Ramos (cell line): ENCODE data around the gene ABCF3.
"Not testable (repeated sequence)": the region's sequence is repeated elsewhere in the genome, so short reads cannot be mapped to it uniquely, and the experiment has no call there.

ENCODE experiments used
- in situ Hi-C: fragments of 300-500 bp; cut with MboI; formaldehyde crosslinking; loops from one replicate; pipeline ENCODE4 v1.14.3; 2022; ENCODE audit warnings: low sequenced_read_pairs; ENCODE audit not compliant: unreplicated experiment

The ABCF3 gene, protein sequence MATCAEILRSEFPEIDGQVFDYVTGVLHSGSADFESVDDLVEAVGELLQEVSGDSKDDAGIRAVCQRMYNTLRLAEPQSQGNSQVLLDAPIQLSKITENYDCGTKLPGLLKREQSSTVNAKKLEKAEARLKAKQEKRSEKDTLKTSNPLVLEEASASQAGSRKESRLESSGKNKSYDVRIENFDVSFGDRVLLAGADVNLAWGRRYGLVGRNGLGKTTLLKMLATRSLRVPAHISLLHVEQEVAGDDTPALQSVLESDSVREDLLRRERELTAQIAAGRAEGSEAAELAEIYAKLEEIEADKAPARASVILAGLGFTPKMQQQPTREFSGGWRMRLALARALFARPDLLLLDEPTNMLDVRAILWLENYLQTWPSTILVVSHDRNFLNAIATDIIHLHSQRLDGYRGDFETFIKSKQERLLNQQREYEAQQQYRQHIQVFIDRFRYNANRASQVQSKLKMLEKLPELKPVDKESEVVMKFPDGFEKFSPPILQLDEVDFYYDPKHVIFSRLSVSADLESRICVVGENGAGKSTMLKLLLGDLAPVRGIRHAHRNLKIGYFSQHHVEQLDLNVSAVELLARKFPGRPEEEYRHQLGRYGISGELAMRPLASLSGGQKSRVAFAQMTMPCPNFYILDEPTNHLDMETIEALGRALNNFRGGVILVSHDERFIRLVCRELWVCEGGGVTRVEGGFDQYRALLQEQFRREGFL

DNA sequence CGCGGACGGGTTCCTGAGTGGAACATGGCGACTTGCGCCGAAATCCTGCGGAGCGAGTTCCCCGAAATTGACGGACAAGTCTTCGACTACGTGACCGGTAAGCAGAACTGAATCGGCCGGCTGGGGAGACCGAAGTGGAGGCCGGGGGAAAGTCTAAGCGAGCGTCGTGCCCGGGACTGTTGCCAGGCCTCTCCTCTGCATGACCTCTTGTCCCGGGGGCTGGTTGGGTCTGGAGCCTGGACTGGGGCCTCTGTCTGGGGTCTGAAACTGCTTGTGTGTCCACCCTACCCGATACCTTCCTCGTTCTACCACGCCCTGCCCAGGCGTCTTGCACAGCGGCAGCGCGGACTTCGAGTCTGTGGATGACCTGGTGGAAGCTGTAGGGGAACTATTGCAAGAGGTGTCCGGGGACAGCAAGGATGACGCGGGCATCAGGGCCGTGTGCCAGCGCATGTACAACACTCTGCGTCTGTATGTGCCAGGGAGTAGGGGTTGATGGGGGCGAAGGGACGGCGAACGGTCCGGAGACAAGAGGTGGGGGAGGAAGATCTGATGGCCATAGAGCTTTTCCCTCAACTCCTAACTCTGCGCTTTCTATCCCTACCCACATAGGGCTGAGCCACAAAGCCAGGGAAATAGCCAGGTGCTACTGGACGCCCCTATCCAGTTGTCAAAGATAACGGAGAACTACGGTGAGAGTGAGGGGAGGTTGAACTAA, at the start of gene ABCF3:
ABCF3 (plus strand) TSS at position 16 of the 718 bp plus-strand sequence; CDS start at position 25, 9 bp downstream.
- in situ Hi-C loops: no loop called here

DNA sequence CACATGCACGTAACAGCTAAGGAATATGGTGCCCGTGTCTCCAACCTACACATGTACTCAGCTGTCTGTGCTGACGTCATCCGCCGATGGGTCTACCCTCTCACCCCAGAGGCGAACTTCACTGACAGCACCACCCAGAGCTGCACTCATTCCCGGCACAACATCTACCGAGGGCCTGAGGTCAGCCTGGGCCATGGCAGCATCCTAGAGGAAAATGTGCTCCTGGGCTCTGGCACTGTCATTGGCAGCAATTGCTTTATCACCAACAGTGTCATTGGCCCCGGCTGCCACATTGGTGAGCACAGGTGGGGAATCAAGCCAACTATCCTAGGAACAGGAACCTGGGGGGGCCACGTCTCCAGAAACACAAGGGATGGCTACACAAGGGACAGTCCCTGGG, 45.6 kb upstream of the ABCF3 start:
- in situ Hi-C loops: no loop called here

DNA sequence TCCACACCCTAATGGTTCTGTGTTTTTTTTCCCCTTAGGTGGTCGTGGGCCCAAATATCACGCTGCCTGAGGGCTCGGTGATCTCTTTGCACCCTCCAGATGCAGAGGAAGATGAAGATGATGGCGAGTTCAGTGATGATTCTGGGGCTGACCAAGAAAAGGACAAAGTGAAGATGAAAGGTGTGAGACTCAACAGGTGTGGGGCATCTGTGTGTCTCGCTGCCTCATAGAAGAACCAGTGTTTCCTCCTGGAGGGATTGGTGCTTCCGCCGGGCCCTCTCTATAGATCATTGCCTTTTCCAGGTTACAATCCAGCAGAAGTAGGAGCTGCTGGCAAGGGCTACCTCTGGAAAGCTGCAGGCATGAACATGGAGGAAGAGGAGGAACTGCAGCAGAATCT, 43.8 kb upstream of the ABCF3 start:
- in situ Hi-C loops: no loop called here

DNA sequence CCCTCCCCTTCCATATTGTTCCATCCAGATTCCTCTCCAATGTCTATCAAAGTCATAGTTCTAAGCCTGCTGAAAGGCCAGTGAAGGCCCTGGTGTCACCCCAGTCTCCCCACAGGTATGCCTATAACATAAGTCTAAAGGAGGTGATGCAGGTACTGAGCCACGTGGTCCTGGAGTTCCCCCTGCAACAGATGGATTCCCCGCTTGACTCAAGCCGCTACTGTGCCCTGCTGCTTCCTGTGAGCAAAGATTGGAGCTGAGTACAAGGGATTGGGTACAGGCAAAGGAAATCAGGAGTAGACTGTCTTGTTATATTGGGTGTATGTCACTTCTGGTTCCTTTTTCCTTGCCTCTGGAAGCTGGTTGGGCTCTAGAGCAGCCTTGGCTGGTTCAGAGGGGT, 42.7 kb upstream of the ABCF3 start:
- in situ Hi-C loops: no loop called here

DNA sequence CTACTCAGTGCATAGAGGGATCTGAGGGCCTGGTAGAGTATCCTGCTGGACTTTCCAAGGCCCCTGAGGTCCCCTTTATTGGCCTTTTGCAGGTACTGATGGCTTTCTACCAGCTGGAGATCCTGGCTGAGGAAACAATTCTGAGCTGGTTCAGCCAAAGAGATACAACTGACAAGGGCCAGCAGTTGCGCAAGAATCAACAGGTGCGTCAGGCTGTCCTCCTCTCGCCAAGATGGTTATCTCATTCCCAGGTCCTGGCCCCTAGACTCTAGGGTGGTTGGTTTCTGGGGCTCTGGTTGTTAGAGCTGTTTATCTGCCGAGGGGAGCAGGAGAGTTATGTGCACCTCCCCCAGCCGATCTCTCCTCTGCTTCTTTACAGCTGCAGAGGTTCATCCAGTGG, 41.5 kb upstream of the ABCF3 start:
- in situ Hi-C loops: no loop called here

DNA sequence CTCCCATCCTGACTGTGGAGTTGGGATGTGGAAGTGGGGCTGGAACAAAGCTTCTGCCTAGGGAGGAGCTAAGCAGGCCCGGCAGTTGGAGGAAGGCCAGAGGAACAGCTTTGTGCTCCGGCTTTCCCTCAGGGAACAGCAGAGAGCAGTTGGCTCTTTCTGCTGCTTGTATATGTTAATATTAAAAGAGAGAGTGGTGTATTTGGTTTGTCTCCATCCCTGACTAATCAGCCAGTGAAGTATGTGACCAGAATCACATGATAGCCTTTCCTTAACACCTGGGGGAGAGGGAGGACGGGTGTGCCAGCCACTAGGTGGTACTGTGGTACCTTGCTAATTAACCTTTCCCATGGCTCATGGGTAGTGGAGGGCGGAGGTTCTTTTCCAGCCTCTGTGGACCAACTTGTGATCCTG, 40.9 kb upstream of the ABCF3 start:
- in situ Hi-C loops: no loop called here

DNA sequence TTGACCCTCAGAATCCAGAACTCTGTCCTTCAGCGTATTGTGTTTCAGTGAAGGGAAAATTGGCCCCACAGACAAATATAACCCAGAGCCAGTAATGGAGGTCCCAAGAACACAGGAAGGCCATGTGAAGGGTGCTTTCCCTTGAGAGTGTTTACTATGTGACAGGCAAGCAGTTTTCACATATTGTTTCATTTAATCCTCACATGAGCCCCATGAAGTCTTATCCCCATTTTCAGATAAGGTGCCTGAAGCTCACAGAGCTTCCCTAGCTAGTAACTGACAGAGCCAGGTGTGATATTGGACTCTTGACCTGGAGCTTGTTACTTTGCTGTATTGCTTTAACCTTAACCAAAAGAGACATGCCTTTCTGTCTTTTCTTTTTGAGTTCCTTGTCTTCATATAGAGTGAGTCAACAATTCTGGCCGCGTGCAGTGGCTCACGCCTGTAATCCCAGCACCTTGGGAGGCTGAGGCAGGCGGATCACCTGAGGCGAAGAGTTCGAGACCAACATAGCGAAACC, 40.2 kb upstream of the ABCF3 start:
- in situ Hi-C loops: no loop called here

DNA sequence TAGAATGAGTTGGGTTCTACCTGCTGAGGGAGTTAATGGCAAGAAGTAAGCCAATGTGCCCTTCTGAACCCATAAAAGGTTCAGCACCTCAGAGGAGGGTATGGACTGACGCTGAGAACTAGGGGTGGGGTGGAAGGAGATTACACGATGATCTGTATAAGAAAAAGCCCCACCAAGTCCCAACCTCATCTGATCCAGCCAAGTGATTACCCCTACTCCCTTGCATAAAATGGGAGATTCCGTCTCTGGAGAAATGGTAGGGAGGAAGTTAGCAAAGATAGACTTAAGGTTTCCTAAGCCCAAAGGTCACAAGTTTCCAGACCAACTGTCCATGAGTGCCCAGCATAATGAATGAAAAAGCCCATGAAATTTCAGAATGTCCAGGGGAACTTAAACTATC, 37.9 kb upstream of the ABCF3 start:
- in situ Hi-C loops: no loop called here

DNA sequence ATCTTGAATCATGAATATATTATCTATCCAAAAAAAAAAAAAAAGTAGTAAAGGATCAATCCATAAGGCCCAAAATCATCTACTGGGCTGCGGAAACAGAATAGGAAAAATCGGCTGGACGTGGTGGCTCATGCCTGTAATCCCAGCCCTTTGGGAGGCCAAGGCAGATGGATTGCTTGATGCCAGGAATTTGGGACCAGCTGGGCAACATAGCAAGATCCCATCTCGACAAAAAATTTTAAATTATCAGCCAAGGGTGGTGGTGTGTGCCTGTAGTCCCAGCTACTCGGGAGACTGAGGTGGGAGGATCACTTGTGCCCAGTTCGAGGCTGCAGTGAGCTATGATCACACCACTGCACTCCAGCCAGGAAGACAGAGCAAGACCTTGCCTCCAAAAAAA, 36.9 kb upstream of the ABCF3 start:
- in situ Hi-C loops: no loop called here

DNA sequence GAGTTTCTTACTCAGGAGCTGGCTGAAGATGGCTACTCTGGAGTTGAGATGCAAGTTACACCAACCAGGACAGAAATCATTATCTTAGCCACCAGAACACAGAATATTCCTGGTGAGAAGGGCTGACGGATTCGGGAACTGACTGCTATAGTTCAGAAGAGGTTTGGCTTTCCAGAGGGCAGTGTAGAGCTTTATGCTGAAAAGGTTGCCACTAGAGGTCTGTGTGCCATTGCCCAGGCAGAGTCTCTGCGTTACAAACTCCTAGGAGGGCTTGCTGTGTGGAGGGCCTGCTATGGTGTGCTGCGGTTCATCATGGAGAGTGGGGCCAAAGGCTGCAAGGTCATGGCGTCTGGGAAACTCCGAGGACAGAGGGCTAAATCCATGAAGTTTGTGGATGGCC, 36.2 kb upstream of the ABCF3 start:
- in situ Hi-C loops: not testable (repeated sequence)

DNA sequence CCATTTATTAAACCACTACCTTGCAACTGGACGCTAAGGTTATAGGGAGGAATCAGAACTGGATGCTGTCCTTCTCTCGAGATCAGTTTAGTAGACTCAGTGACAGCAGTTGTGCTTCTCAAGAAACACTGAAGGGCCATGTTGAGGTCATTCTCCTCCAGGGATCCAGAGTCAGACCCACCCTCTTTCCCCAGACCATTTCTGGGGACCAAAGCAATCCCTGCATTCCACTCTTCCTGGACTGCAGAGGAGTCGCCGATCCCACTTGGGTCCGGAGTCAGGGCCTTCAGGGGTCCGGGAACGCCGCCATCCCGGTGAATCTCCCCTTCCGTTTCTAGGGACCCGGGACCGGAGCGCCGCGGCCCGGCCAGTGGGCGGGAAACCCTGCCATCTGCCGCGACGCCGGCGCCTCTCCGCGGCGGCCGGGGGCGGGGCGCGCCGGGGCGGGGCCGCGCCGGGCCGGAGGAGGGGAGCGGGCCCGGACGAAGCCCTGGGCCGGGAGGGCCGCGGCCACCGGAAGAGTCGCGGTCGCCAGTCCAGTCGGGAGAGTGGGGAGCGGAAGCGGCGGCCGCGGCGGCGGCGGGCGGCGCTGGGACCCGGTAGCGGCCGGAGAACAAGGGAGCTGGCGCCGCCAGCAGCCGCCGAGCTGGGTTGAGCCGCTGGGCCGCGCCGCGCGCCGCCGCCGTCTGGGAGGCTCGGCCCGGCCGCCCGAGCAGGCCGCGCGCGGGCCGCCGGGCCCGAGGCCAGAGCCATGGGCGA, 30.9 kb upstream of the ABCF3 start, which contains the start of gene DVL3:
DVL3 (plus strand) TSS at position 493 of the 759 bp plus-strand sequence; CDS start at position 752, 259 bp downstream.
- in situ Hi-C loops: no loop called here

DNA sequence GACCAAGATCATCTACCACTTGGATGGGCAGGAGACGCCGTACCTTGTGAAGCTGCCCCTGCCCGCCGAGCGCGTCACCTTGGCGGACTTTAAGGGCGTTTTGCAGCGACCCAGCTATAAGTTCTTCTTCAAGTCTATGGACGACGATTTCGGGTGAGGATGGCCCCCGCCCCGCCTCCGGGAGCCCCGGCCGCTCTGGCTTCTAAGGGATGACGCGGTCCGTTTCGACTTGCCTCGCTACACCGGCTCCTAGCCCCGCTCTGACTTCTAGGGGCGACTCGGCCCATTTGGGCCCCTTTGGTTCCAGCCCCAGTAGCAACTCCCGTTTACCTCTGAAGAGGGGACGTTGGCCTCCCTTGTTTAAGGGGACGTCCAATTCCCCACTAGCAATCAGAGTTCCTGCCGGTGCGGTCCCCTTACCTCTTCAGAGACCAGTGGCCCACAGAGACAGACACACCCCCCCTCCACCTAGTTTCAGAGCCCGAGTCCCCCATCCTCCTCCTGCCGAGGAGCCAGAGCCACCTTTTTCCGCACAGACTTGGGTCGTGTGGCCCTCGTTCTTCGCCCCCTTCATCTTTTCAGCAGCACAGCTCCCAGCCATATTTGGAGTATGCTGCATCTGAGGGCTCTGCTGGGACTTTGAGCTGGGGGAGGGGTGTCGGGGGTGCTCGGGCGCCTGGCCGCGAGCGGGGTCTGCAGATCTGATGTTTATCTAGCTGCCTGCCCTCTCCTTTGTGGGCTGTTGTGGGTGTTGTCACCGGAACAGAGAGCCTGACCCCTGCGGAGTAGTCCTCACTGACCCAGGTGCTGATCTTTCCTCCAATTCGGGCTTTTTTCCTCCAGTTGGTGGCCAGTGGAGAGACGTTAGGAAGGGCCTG, 30.1 kb upstream of the ABCF3 start:
- in situ Hi-C loops: no loop called here

DNA sequence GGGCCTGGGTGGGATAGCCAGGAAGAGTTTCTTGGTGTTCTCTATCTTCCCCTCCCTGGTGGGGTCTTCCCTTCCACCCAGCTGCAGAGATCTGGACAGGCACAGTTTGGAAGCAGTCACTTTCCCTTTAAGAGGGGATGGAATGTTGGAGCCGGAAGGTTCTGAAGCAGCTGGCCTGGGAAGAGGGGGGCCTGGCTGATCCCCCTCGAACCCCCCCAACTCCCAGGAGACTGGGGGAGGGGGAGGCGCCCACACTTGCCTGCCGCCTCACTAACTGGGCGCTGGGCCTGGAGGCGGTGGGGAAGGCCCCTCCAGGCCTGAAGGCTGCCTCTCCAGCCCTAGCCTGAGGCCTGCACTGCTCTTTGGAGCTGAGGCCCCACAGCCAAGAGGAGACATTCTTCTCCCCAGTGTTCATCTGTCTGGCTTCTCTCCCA, 29.5 kb upstream of the ABCF3 start:
- in situ Hi-C loops: no loop called here

DNA sequence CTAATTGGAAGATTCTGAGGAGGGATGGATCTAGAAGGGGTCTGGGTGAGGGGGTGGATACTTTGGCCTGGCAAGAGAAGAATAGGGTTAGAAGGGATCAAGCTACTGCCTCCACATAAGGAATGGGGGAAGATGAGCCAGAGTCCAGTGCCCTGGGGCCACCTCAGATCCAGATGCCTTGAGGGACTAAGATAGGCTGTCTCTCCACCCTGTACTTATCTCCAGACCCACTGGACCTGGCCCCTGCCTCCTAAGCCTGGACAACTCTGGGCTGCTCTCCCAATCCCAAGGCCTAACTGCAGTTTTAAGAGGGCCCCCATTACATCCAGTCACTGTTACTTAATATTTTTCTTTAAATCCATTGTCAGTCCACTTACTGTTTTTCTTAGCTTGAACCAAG, 28.8 kb upstream of the ABCF3 start:
- in situ Hi-C loops: no loop called here

DNA sequence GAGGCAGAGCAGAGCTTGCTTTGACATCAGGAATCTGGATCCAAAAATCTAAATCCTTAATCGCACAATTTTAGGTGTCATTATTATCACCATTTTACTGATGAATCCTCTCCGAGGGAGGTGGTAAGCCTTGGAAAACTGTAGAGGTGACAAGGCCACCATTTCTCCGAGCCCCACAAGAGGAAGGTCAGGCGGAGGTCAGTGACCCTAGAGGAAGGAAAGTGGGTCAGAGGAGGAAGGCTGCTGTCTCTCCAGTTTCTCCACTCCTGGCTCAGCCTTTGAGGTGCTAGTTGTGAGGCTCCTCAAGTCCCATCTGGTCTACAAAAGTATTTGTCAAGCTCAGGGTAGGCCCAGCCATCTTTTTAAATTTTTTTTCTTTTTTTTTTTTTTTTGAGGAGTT, 27.6 kb upstream of the ABCF3 start:
- in situ Hi-C loops: no loop called here

DNA sequence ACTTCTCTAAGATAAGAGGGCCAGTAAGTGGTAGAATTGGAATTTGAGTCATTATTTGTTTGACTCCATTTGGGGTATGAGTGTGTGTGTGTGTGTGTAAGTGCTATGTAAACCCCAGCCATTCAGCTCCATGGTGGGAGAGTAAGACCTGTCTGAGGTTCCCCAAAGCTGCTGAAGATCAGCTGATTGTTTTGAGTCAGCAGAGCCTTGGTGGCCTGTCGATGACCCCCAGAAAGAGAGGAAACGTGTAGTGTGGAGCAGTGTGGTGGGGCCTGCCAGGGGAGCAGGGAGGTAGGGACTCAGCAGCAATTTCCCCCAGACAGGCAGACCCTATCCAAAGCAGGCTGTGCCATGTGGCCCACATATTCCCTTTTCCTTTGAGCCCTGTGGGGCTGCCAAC, 25.5 kb upstream of the ABCF3 start:
- in situ Hi-C loops: no loop called here

DNA sequence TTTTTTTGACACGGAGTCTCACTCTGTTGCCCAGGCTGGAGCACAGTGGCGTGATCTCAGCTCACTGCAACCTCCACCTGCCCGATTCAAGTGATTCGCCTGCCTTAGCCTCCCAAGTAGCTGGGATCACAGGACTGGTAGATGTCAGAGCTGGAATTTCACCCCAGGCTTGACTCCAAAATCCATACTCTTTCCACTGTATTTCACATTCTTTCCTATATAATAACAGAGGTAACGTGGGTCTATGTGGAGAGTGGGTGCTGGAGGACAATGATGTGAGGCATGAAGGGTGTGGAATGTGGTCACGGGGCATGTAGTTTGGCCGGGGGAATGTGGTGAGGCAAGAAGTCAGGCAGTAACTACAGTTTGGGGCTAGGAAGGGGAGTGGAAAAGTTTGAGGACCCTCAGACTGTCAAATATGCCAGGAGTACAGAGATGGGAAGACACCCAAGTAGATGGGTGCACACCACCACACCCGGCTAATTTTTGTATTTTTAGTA, 23.4 kb upstream of the ABCF3 start:
- in situ Hi-C loops: not testable (repeated sequence)

DNA sequence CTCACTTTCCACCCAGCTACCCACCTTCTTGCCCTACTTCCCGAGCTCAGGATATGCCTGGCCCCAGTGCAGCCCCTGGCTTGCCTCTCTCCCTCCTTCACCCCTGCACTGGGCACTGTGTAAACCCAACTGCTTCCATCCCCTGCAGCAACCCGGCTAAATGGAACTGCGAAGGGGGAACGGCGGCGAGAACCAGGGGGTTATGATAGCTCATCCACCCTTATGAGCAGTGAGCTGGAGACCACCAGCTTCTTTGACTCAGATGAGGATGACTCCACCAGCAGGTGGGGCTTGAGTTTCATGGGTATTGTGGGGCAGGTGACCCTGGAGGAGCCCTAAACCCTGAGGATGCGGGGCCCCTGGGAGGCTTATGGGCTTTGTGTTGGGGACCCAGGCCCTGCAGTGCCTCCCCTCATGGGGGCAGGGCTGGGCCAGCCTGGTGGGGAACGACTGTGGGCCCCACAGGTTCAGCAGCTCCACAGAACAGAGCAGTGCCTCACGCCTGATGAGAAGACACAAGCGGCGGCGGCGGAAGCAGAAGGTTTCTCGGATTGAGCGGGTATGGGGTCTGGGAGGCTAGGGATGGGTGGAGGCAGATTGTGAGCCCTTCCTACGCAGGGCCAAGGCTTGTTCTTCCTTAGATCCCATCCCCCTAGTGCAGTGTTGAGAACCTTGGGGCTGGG, 21.2 kb upstream of the ABCF3 start:
- in situ Hi-C loops: no loop called here
